Middle frontal gyrus (tissue), 1 donor: ENCODE results near the gene TCF25.

Source experiments
- DNase-seq: peaks from one replicate; pipeline ENCODE4 v3.0.0-alpha.2; 2015; ENCODE audit warnings: low spot score; ENCODE audit errors: extremely low spot score

Gene TCF25

GRCh38 chr16:89936981-89937380 is 63.6 kb downstream of the TCF25 start:
- DNase-seq = no peak

DNA sequence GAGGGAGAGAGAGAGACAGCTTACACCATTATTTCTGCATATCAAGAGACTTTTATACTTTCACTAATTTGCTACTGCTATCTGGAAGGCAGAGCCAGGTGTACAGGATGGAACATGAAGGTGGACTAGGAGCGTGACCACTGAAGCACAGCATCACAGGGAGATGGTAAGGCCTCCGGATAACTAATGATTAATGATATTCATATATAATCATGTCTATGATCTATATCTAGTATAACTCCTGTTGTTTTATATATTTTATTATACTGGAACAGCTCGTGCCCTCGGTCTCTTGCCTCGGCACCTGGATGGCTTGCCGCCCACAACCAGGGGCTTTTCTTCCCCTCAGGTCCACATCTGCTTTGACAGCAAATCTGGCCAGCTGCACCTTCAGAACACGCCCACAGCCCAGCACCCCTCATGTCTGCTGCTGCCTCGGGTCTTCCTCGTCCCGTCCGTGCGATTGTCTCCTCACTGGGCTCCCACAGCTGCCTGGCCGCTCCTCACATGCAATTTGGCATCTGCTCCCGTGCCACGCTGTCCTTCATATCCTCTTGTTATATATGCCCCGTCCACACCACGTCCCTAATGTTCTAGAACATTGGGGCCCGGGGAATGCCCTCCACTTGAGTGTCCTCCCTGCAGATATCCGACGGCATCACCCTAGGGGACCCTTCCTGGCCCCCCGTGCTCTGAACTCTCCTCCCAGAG is 64.9 kb downstream of the TCF25 start:
- no peak for DNase-seq

GRCh38 chr16:89944773-89945172 is 71.4 kb downstream of the TCF25 start:
- no peak for DNase-seq

DNA sequence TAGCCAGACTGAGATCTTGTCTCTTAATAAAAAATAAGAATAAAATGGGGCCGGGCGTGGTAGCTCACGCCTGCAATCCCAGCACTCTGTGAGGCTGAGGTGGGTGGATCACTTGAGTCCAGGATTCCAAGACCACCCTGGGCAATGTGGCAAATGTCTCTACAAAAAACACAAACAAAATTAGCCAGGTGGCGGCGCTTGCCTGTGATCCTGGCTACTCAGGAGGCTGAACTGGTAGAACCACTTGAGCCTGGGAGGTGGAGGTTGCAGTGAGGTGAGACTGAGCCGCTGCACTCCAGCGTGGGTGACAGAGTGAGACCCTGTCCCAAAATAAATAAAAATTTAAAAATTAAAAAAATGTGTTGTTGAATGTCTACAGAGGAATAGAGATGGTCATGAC is 72.3 kb downstream of the TCF25 start:
- DNase-seq = no peak

- no peak for DNase-seq
Measured at GRCh38 chr16:89946515-89946914, 73.1 kb downstream of the TCF25 start.

DNA sequence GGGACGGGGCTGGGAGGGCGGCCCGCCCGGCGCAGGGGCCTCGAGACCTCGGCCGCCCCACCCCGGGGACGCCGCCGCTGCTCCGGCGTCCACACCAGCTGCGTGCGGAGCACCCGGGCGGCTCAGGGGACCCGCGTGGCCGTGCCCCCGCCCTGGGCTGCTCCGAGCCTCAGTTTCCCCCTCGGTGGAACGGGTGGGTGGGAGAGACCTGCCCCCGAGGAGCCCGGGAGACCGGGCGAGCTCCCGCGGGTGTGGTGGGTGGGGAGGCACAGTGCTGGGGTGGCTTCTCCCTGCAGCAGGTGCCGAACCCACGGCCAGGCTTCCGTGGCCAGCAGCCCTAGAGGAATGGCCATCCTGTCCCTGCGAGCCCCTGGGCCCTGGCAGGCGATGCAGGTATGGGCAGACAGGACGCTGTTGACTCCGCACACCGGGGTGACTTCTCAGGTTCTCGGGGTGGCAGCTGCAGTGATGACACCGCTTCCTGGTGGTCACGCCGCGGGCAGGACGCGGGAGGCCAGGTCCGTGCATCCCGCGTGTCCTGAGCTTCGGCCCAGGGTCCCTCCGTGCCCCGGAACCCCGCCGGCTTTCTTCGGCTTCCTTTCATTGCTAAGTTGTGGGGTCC is 75.8 kb downstream of the TCF25 start:
- DNase-seq = no peak

- no peak for DNase-seq
Measured at GRCh38 chr16:89949756-89950155, 76.4 kb downstream of the TCF25 start.

- DNase-seq = no peak
Measured at GRCh38 chr16:89951509-89951908, 78.1 kb downstream of the TCF25 start.

DNA sequence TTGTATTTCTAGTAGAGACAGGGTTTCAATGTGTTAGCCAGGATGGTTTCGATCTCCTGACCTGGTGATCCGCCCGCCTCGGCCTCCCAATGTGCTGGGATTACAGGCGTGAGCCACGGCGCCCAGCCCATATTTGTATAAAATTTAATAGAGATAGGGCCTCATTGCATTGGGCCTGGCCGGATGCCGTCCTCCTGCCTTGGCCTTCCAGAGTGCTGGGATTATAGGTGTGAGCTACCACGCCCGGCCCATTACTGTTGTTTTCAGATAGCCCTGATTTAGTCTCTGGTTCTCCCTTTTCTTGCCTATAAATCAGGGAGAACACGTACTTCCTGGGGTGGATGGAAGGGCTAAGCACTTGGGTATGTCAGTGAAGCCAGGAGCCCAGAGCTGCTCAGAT is 78.7 kb downstream of the TCF25 start:
- no peak for DNase-seq

DNA sequence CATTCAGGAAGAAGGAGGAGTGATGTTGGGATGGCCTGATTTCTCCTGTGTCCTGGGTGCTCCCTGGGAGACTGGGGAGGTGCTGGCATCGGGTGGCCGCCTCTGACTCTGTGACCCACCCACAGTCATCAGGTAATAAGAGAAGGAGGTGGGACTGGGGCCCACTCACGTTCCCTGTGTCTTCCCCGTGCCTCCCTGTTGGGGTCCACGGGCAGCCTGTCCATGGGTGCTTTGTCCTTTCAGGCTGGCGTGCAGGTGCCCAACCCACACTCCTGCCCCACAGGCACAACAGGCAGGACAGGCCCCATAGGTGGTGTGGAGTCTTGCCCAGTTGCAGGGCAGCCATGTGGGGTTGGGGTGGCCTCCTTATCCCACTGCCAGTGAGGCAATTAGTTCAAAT is 79.2 kb downstream of the TCF25 start:
- DNase-seq = no peak

- DNase-seq = no peak
Measured at GRCh38 chr16:89953671-89954406, 80.4 kb downstream of the TCF25 start.

- DNase-seq = no peak
Measured at GRCh38 chr16:89954462-89954861, 81.1 kb downstream of the TCF25 start.

DNA sequence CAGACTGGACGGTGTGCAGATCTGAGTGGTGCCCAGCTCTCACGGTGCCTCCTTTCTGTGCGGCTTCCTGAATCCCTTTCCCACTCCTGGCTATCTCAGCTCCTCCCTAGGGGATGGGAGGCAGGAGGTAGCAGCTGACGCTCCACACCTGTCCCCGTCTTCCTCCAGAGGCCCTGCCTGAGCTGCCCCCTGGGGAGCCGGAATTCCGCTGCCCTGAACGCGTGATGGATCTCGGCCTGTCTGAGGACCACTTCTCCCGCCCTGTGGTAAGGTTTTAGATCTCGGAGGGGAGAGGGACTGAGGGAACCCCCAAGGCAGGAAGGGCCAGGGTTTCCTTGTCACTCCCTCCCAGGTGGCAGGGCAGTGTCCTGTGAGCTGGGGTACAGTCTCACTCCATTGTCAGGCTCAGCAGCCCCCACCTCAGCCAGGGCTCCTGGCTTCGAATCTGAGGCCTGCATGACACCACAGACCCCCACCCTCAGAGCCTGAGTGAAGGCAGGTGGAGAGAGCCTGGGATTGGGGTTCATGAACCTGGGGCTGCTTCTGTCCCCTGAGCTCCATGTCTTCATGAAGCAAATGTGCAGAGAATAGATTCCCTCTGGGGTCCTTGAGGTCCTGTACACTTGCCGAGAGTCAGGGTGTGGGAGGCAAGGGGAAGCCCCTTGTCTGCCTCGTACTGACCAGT is 81.8 kb downstream of the TCF25 start:
- no peak for DNase-seq

GRCh38 chr16:89956505-89957215 is 83.3 kb downstream of the TCF25 start:
- DNase-seq = no peak

DNA sequence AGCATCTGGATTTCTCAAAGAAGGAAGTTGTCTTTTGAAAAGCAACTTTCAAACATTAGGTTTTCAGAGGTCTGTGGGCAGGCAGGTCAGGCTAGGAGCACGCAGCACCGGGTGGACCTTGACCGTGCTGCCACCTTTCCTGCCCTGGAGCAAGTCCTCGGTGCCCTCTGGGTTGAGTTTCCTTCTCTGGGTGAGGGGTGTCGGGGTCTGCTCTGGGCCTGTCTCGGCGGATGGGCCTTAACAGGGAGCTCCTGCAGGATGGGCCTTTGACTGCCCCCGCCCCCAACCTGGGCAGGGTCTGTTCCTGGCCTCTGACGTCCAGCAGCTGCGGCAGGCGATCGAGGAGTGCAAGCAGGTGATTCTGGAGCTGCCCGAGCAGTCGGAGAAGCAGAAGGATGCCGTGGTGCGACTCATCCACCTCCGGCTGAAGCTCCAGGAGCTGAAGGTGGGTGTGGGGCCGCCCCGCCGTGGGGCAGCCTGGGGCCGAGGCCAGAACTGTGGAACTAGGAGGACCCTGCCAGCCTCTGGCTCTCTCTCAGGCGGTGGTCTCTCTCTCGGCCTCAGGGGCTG is 83.9 kb downstream of the TCF25 start:
- DNase-seq = no peak

DNA sequence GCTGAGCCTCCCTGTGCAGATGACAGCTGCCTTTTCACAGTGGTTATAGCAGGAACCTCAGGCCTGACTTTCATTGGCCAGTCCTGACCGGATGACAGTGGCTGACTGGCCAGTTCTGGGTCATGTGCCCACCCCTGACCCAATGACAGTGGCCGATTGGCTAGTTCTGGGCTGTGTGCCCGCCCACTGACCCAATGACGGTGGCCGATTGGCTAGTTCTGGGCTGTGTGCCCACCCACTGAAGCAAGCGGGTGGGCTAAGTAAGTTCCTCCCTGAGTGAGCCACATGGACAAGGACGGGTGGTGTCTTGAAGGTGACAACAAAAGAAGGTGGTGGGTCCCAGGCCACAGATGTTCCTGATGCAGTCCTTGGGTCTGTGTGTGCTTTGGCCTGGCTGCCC is 84.7 kb downstream of the TCF25 start:
- DNase-seq = no peak

GRCh38 chr16:89958596-89958995 is 85.2 kb downstream of the TCF25 start:
- no peak for DNase-seq

DNA sequence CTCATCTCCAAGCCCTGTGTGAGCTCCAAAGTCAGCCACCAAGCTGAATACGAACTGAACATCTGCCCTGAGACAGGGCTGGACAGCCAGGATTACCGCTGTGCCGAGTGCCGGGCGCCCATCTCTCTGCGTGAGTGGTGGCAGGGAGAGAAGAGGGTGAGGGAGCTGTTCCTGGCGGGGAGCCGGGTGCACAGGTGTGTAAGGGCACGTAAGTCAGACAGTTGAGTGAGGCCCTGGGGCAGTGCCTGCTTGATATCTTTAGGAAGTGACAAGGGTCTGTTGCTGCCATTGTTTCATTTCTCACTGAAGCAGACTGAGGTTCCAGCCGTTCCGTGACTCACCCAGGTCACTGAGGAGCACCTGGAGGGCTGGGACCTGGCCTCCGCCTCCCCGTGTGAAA is 87.6 kb downstream of the TCF25 start:
- no peak for DNase-seq
